HepG2 (cell line): ENCODE data around the gene C6orf62. TPM values are rescaled to one million over a fixed set of nuclear protein-coding genes. Genes with fewer than 3 reads are reported as not detected.
A peak's percentile ranks its signal among the peaks of the same experiment; 100 is the strongest.

Source experiments
- ADNP ChIP-seq: sonication (generic); formaldehyde crosslinking; IDR thresholded peaks from 2 replicates; pipeline ENCODE4 v1.4.0; 2020; ENCODE audit warnings: missing genetic modification reagents
- CSRNP2 ChIP-seq: sonication (generic); formaldehyde crosslinking; conservative IDR thresholded peaks from 2 replicates; pipeline ENCODE4 v1.8.0; 2022; ENCODE audit warnings: low read depth, missing genetic modification reagents
- E2F1 ChIP-seq: sonication (generic); formaldehyde crosslinking; IDR thresholded peaks from 2 replicates; pipeline ENCODE4 v1.5.0; 2020; ENCODE audit warnings: missing genetic modification reagents
- MIXL1 ChIP-seq: IDR thresholded peaks from 2 replicates; pipeline ENCODE4 v1.6.1; 2016
- NCOA5 ChIP-seq: sonication (generic); formaldehyde crosslinking; IDR thresholded peaks from 2 replicates; pipeline ENCODE4 v1.4.0; 2020; ENCODE audit warnings: missing genetic modification reagents
- PHF5A ChIP-seq: IDR thresholded peaks from one replicate; pipeline ENCODE4 v1.6.1; 2018; ENCODE audit warnings: low read depth, missing genetic modification reagents; ENCODE audit not compliant: unreplicated experiment
- PITX1 ChIP-seq: sonication (generic); formaldehyde crosslinking; IDR thresholded peaks from 2 replicates; pipeline ENCODE4 v1.5.1; 2020; ENCODE audit warnings: mild to moderate bottlenecking, missing genetic modification reagents
- TBL1XR1 ChIP-seq: fragments of 150-350 bp; IDR thresholded peaks from 2 replicates; pipeline ENCODE4 v1.6.1; 2014; ENCODE audit warnings: borderline replicate concordance, low read length; ENCODE audit not compliant: partially characterized antibody
- YEATS4 ChIP-seq: sonication (generic); formaldehyde crosslinking; IDR thresholded peaks from 2 replicates; pipeline ENCODE4 v1.4.0; 2020; ENCODE audit warnings: missing genetic modification reagents, borderline replicate concordance
- ZBTB25 ChIP-seq: IDR thresholded peaks from 2 replicates; pipeline ENCODE4 v1.6.1; 2018; ENCODE audit warnings: missing genetic modification reagents
- ZBTB44 ChIP-seq: sonication (generic); formaldehyde crosslinking; IDR thresholded peaks from 2 replicates; pipeline ENCODE4 v1.4.0; 2020; ENCODE audit warnings: missing genetic modification reagents
- ZFY ChIP-seq: sonication (generic); formaldehyde crosslinking; IDR thresholded peaks from 2 replicates; pipeline ENCODE4 v1.4.0; 2020; ENCODE audit warnings: missing genetic modification reagents
- ZNF281 ChIP-seq: sonication (generic); formaldehyde crosslinking; IDR thresholded peaks from 2 replicates; pipeline ENCODE4 v1.4.0; 2020; ENCODE audit warnings: missing genetic modification reagents, borderline replicate concordance
- ZNF747 ChIP-seq: sonication (generic); formaldehyde crosslinking; IDR thresholded peaks from 2 replicates; pipeline ENCODE4 v1.8.1; 2023; ENCODE audit warnings: missing genetic modification reagents, mild to moderate bottlenecking, borderline replicate concordance
- ZNF768 ChIP-seq: sonication (generic); formaldehyde crosslinking; IDR thresholded peaks from 2 replicates; pipeline ENCODE4 v1.4.0; 2020; ENCODE audit warnings: missing genetic modification reagents
- ZNF776 ChIP-seq: sonication (generic); formaldehyde crosslinking; IDR thresholded peaks from 2 replicates; pipeline ENCODE4 v1.4.0; 2020; ENCODE audit warnings: mild to moderate bottlenecking, missing genetic modification reagents
- ZXDC ChIP-seq: sonication (generic); formaldehyde crosslinking; IDR thresholded peaks from 2 replicates; pipeline ENCODE4 v1.5.0; 2020; ENCODE audit warnings: mild to moderate bottlenecking, missing genetic modification reagents
- polyA plus RNA-seq, 8 experiments: library from polyadenylated mRNA; depleted of rRNA in 3 of 8; stranded (reverse) in 7 of 8; unstranded in 1 of 8; fragments of >200 nt; fragmentation: Illumina TruSeq in 4 of 8; extraction: Trizol in 4 of 8; gene quantifications; 2 replicates each; pipeline versions ENCODE4 v1.2.1 to v1.2.3, GENCODE V29; 2011 to 2016; ENCODE audit warnings: low read depth in 4 of 8, missing spikeins in 1 of 8, mixed read lengths in 1 of 8; ENCODE audit not compliant: insufficient read depth in 1 of 8
- total RNA-seq, 5 experiments: library from RNA; depleted of rRNA; stranded (reverse); fragments of >200 nt; fragmentation: Illumina TruSeq; extraction: Trizol; gene quantifications; 2 replicates each; pipeline ENCODE4 v1.2.3, GENCODE V29; 2016; ENCODE audit warnings: low read depth in 1 of 5

The C6orf62 gene
- total and polyA plus RNA-seq, 2 of the 13 experiments (the other 11 are each of a cell fraction or from before 2014, with no cell fraction given) = 54.8 to 90.4 TPM

- no peak for TF ChIP-seq CSRNP2
- peak; percentile 62 for TF ChIP-seq E2F1 (CRISPR knock-in tag)
- TF ChIP-seq YEATS4 (CRISPR knock-in tag) = peak; percentile 42; the same call in 1 of the 2 replicates
- TF ChIP-seq PITX1 = peak; percentile 5; the same call in 1 of the 2 replicates
- no peak for TF ChIP-seq ZXDC (CRISPR knock-in tag)
- peak; percentile 80 for TF ChIP-seq ZFY
- TF ChIP-seq MIXL1 (CRISPR knock-in tag) = peak; percentile 17; the same call in 1 of the 2 replicates
- TF ChIP-seq ZBTB25 (CRISPR knock-in tag) = no peak; the same call in 1 of the 2 replicates
- peak; percentile 27 for TF ChIP-seq PHF5A
- TF ChIP-seq ZBTB44 (CRISPR knock-in tag) = 0 out of 2 replicates have a peak, but pooled peaks have one; percentile 23
- TF ChIP-seq ADNP (CRISPR knock-in tag) = no peak
- TF ChIP-seq NCOA5 (CRISPR knock-in tag) = no peak
- peak; percentile 60 for TF ChIP-seq ZNF747 (CRISPR knock-in tag)
- TF ChIP-seq ZNF768 (CRISPR knock-in tag) = peak; percentile 68
- TF ChIP-seq ZNF281 (CRISPR knock-in tag) = no peak; the same call in 1 of the 2 replicates
- peak; percentile 68 for TF ChIP-seq TBL1XR1
- TF ChIP-seq ZNF776 (CRISPR knock-in tag) = no peak
Observed at GRCh38 chr6:24720604-24721460, 1.9 kb upstream of the C6orf62 start (continued).
